ENCODE measurements around the gene CHST1.

DNA sequence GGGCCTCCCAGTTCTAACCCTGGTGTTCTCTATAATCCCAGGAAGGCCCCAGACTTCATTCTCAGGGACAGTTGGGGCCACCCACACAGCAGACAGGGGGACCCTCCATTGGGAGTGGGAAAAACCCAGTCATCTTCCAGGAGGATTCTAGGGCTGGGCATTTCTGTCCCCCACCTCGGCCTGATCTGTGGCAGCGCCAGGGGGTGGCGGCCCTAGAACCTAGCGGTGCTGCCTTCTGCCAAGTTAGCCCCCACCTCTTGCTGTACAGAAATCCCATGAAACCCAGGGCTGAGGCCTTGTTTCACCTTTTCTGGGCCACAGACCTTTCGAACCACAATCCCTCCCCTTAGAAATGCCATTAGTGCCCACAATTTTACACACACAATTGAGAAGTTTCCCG, 9.6 kb downstream of the CHST1 start:
- TF ChIP-seq, protein P1, sequence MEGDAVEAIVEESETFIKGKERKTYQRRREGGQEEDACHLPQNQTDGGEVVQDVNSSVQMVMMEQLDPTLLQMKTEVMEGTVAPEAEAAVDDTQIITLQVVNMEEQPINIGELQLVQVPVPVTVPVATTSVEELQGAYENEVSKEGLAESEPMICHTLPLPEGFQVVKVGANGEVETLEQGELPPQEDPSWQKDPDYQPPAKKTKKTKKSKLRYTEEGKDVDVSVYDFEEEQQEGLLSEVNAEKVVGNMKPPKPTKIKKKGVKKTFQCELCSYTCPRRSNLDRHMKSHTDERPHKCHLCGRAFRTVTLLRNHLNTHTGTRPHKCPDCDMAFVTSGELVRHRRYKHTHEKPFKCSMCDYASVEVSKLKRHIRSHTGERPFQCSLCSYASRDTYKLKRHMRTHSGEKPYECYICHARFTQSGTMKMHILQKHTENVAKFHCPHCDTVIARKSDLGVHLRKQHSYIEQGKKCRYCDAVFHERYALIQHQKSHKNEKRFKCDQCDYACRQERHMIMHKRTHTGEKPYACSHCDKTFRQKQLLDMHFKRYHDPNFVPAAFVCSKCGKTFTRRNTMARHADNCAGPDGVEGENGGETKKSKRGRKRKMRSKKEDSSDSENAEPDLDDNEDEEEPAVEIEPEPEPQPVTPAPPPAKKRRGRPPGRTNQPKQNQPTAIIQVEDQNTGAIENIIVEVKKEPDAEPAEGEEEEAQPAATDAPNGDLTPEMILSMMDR (IDR thresholded peaks at IDR 0.05; ENCODE audit: insufficient read depth, low read length) = no peak
- no peak for TF ChIP-seq SPI1 (IDR thresholded peaks at IDR 0.05; ENCODE audit: borderline replicate concordance, low read depth)
- no peak for TF ChIP-seq POLR2AphosphoS5 (IDR thresholded peaks at IDR 0.05; ENCODE audit: low read depth)
